ENCODE results near the gene LRP1B. TPM values are rescaled to one million over a fixed set of nuclear protein-coding genes. Genes with fewer than 3 reads are reported as not detected.

The LRP1B gene
- total and polyA plus RNA-seq, 2 donors from 2014 or later = 0.69 to 1.2 TPM

DNA sequence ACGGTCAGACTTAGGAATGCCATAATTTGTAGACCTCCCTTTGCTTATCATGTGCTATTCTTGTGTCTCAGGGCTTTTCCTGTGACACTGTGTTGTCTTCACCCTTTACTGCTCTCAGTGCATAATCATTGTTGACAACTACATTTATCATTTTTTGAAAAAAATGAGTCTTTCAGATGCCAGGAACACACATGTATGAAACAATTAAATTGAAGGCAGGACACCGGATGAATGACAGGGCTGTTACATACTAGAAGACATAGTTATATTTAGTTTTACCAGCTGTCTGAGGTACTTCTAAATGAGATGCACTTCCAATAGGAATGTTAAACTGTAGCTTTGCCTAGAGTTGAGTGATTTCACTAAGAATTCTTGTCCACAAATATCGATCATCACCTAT is 243.5 kb downstream of the LRP1B start:
- H3K9ac ChIP-seq (ENCODE audit: low read length in 3 of 3) = no peak overlapping the region
- no peak for DNase-seq
- intact Hi-C loops (cut with DNase I) = no loop called here
- H3K4me3 ChIP-seq (ENCODE audit: low read length in 3 of 3) = no peak overlapping the region
- H3K9me3 ChIP-seq (ENCODE audit: control insufficient read depth in 2 of 3, insufficient read depth in 1 of 3, low read length in 3 of 3) = no peaks in the 10 kb centered on the region
- FAIRE-seq = no peak
- no peak overlapping the region for H3K27ac ChIP-seq (ENCODE audit: low read depth in 2 of 2, low read length in 2 of 2)
- no peak for TF ChIP-seq CTCF (IDR thresholded peaks at IDR 0.05; ENCODE audit: borderline replicate concordance, extremely low read depth, insufficient read depth)
- no peaks in the 10 kb centered on the region for H3K4me1 ChIP-seq (ENCODE audit: control insufficient read depth in 2 of 3, insufficient read depth in 2 of 3, low read depth in 1 of 3, low read length in 3 of 3)
- no peaks in the 10 kb centered on the region for H3K27me3 ChIP-seq (ENCODE audit: control insufficient read depth, insufficient read depth, low read length)
- H3K36me3 ChIP-seq (ENCODE audit: control insufficient read depth in 2 of 3, insufficient read depth in 3 of 3, low read length in 3 of 3) = no peaks in the 10 kb centered on the region

GRCh38 chr2:141878016-141878415 is 252.8 kb downstream of the LRP1B start:
- Histone ChIP-seq H3K9ac (ENCODE audit: low read length in 3 of 3) (no peak overlapping the region), H3K27ac (ENCODE audit: low read depth in 2 of 2, low read length in 2 of 2) (no peak overlapping the region)
- no peak for DNase-seq

GRCh38 chr2:141871913-141872634 is 258.7 kb downstream of the LRP1B start:
- FAIRE-seq = no peak
- no peak for TF ChIP-seq CTCF (IDR thresholded peaks at IDR 0.05; ENCODE audit: borderline replicate concordance, extremely low read depth, insufficient read depth)

More at GRCh38 chr2:141878016-141878415, 252.8 kb downstream of the LRP1B start:
- no peaks in the 10 kb centered on the region for H3K9me3 ChIP-seq (ENCODE audit: control insufficient read depth in 2 of 3, insufficient read depth in 1 of 3, low read length in 3 of 3)
- H3K27me3 ChIP-seq (ENCODE audit: control insufficient read depth, insufficient read depth, low read length) = no peaks in the 10 kb centered on the region
- no peak overlapping the region for H3K4me3 ChIP-seq (ENCODE audit: low read length in 3 of 3)
- H3K4me1 ChIP-seq (ENCODE audit: control insufficient read depth in 2 of 3, insufficient read depth in 2 of 3, low read depth in 1 of 3, low read length in 3 of 3) = no peaks in the 10 kb centered on the region
- H3K36me3 ChIP-seq (ENCODE audit: control insufficient read depth in 2 of 3, insufficient read depth in 3 of 3, low read length in 3 of 3) = no peaks in the 10 kb centered on the region
- no peak for FAIRE-seq
- TF ChIP-seq CTCF (IDR thresholded peaks at IDR 0.05; ENCODE audit: borderline replicate concordance, extremely low read depth, insufficient read depth) = no peak
- intact Hi-C loops (cut with DNase I) = no loop called here

More at GRCh38 chr2:141871913-141872634, 258.7 kb downstream of the LRP1B start:
- no peaks in the 10 kb centered on the region for H3K9me3 ChIP-seq (ENCODE audit: control insufficient read depth in 2 of 3, insufficient read depth in 1 of 3, low read length in 3 of 3)
- H3K4me1 ChIP-seq (ENCODE audit: control insufficient read depth in 2 of 3, insufficient read depth in 2 of 3, low read depth in 1 of 3, low read length in 3 of 3) = no peaks in the 10 kb centered on the region
- no peak overlapping the region for H3K4me3 ChIP-seq (ENCODE audit: low read length in 3 of 3)
- no peaks in the 10 kb centered on the region for H3K27me3 ChIP-seq (ENCODE audit: control insufficient read depth, insufficient read depth, low read length)
- no peak overlapping the region for H3K27ac ChIP-seq (ENCODE audit: low read depth in 2 of 2, low read length in 2 of 2)
- no peak for DNase-seq
- H3K9ac ChIP-seq (ENCODE audit: low read length in 3 of 3) = no peak overlapping the region
- H3K36me3 ChIP-seq (ENCODE audit: control insufficient read depth in 2 of 3, insufficient read depth in 3 of 3, low read length in 3 of 3) = no peaks in the 10 kb centered on the region
- intact Hi-C loops (cut with DNase I) = no loop called here
